HepG2 (cell line): ENCODE results near the gene C1orf35. TPM values are rescaled to one million over a fixed set of nuclear protein-coding genes. Genes with fewer than 3 reads are reported as not detected.

Experiments
- FOXK1 ChIP-seq: sonication (generic); formaldehyde crosslinking; IDR thresholded peaks from 2 replicates; pipeline ENCODE4 v1.4.0; 2020; ENCODE audit warnings: low read depth, missing genetic modification reagents, borderline replicate concordance
- HNRNPUL1 ChIP-seq: fragments of 200-400 bp; formaldehyde crosslinking; IDR thresholded peaks from 2 replicates; pipeline ENCODE4 v1.6.1; 2017; ENCODE audit warnings: low read depth, mild to moderate bottlenecking, low read length, moderate library complexity
- IRX3 ChIP-seq: sonication (generic); formaldehyde crosslinking; IDR thresholded peaks from 2 replicates; pipeline ENCODE4 v1.8.1; 2023; ENCODE audit warnings: mild to moderate bottlenecking, low read depth, missing genetic modification reagents, borderline replicate concordance
- PHF20 ChIP-seq: sonication (generic); formaldehyde crosslinking; IDR thresholded peaks from 2 replicates; pipeline ENCODE4 v1.5.0; 2020; ENCODE audit warnings: mild to moderate bottlenecking, missing genetic modification reagents
- TP53 ChIP-seq: sonication (generic); formaldehyde crosslinking; conservative IDR thresholded peaks from 2 replicates; pipeline ENCODE4 v1.4.0; 2020; ENCODE audit warnings: missing genetic modification reagents
- ZC3H13 ChIP-seq: sonication (generic); formaldehyde crosslinking; IDR thresholded peaks from 2 replicates; pipeline ENCODE4 v1.8.1; 2023; ENCODE audit warnings: mild to moderate bottlenecking, missing genetic modification reagents, moderate library complexity
- ZNF121 ChIP-seq: sonication (generic); formaldehyde crosslinking; IDR thresholded peaks from 2 replicates; pipeline ENCODE4 v1.5.0; 2020; ENCODE audit warnings: mild to moderate bottlenecking, missing genetic modification reagents
- ZNF292 ChIP-seq: sonication (generic); formaldehyde crosslinking; IDR thresholded peaks from 2 replicates; pipeline ENCODE4 v1.8.1; 2022; ENCODE audit warnings: mild to moderate bottlenecking, low read depth, missing genetic modification reagents, borderline replicate concordance
- ZNF569 ChIP-seq: sonication (generic); formaldehyde crosslinking; IDR thresholded peaks from 2 replicates; pipeline ENCODE4 v1.5.0; 2020; ENCODE audit warnings: mild to moderate bottlenecking, missing genetic modification reagents, moderate library complexity, borderline replicate concordance
- ZNF773 ChIP-seq: sonication (generic); formaldehyde crosslinking; IDR thresholded peaks from 2 replicates; pipeline ENCODE4 v1.4.0; 2020; ENCODE audit warnings: missing genetic modification reagents, borderline replicate concordance
- ZSCAN29 ChIP-seq: sonication (generic); formaldehyde crosslinking; conservative IDR thresholded peaks from 2 replicates; pipeline ENCODE4 v1.4.0; 2020; ENCODE audit warnings: mild to moderate bottlenecking, missing genetic modification reagents
- polyA plus RNA-seq, 8 experiments: library from polyadenylated mRNA; depleted of rRNA in 3 of 8; stranded (reverse) in 7 of 8; unstranded in 1 of 8; fragments of >200 nt; fragmentation: Illumina TruSeq in 4 of 8; extraction: Trizol in 4 of 8; gene quantifications; 2 replicates each; pipeline versions ENCODE4 v1.2.1 to v1.2.3, GENCODE V29; 2011 to 2016; ENCODE audit warnings: low read depth in 4 of 8, missing spikeins in 1 of 8, mixed read lengths in 1 of 8; ENCODE audit not compliant: insufficient read depth in 1 of 8
- total RNA-seq, 5 experiments: library from RNA; depleted of rRNA; stranded (reverse); fragments of >200 nt; fragmentation: Illumina TruSeq; extraction: Trizol; gene quantifications; 2 replicates each; pipeline ENCODE4 v1.2.3, GENCODE V29; 2016; ENCODE audit warnings: low read depth in 1 of 5
- TF ChIP-seq, protein P1 (sequence below): sonication (generic); formaldehyde crosslinking; conservative IDR thresholded peaks from 2 replicates; pipeline ENCODE4 v1.4.0; 2020; ENCODE audit warnings: missing genetic modification reagents
- TF ChIP-seq, protein P2 (sequence below): sonication (generic); formaldehyde crosslinking; IDR thresholded peaks from 2 replicates; pipeline ENCODE4 v1.5.0; 2020; ENCODE audit warnings: missing genetic modification reagents, mild to moderate bottlenecking, borderline replicate concordance
- TF ChIP-seq, protein P3 (sequence below): IDR thresholded peaks from 2 replicates; pipeline ENCODE4 v1.6.1; 2018; ENCODE audit warnings: missing genetic modification reagents
- TF ChIP-seq, protein P4 (sequence below), 2 experiments: sonication (generic) in 1 of 2; formaldehyde crosslinking in 1 of 2; IDR thresholded peaks; 2 replicates each; pipeline versions ENCODE4 v1.4.0 to v1.6.1; 2016 to 2020; ENCODE audit warnings: borderline replicate concordance in 1 of 2, low read depth in 1 of 2, mild to moderate bottlenecking in 1 of 2, missing genetic modification reagents in 1 of 2

The C1orf35 gene
- total and polyA plus RNA-seq, 2 of the 13 experiments (the other 11 are each of a cell fraction or from before 2014, with no cell fraction given), result 8.1 to 19.3 TPM

DNA sequence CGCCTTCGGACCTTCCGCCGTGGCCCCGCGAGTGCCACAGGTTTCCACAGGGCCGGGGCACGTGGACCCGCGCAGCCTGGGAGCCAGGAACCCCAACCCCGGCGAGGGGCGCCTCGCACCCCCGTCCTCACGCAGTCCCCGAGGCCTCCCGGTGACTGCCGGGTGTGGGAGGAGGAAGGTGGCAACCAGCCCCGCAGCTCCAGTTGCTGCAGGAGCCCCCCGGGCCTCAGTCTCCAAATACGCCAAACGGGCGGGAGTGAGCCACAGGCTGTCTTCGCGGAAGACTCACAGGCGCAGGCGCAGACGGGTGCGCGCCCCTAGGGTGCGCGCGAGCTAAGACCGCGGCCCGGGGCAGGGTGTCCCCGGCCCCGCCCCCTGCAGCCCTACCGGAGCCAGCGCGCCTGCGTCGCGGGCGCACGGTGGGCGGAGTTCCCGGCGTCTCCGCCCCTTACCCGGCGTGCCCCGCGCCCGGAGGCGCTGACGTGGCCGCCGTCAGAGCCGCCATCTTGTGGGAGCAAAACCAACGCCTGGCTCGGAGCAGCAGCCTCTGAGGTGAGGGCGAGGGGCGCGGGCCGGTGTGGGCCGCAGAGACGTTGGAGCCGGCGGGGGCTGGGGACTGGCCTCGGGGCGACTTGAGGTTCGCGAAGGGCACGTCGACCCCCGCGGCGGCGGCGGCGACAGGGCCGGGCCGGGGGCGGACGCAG, 20.8 kb downstream of the C1orf35 start, which contains the start of gene ARF1 (continued):
- TF ChIP-seq ZNF292 (CRISPR knock-in tag) (no peak), TP53 (CRISPR knock-in tag) (no peak), FOXK1 (no peak), HNRNPUL1 (no peak), ZNF773 (no peak), ZNF569 (no peak), PHF20 (CRISPR knock-in tag) (peak; percentile 65), ZSCAN29 (CRISPR knock-in tag) (no peak), ZC3H13 (CRISPR knock-in tag) (peak; percentile 94), IRX3 (CRISPR knock-in tag) (peak; percentile 78; the same call in 1 of the 2 replicates), ZNF121 (CRISPR knock-in tag) (no peak)
- TF ChIP-seq, protein P1, sequence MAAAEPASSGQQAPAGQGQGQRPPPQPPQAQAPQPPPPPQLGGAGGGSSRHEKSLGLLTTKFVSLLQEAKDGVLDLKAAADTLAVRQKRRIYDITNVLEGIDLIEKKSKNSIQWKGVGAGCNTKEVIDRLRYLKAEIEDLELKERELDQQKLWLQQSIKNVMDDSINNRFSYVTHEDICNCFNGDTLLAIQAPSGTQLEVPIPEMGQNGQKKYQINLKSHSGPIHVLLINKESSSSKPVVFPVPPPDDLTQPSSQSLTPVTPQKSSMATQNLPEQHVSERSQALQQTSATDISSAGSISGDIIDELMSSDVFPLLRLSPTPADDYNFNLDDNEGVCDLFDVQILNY (CRISPR knock-in tag), result 0 out of 2 replicates have a peak, but pooled peaks have one; percentile 22
- TF ChIP-seq, protein P2, sequence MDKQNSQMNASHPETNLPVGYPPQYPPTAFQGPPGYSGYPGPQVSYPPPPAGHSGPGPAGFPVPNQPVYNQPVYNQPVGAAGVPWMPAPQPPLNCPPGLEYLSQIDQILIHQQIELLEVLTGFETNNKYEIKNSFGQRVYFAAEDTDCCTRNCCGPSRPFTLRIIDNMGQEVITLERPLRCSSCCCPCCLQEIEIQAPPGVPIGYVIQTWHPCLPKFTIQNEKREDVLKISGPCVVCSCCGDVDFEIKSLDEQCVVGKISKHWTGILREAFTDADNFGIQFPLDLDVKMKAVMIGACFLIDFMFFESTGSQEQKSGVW (CRISPR knock-in tag), result no peak
- TF ChIP-seq, protein P3, sequence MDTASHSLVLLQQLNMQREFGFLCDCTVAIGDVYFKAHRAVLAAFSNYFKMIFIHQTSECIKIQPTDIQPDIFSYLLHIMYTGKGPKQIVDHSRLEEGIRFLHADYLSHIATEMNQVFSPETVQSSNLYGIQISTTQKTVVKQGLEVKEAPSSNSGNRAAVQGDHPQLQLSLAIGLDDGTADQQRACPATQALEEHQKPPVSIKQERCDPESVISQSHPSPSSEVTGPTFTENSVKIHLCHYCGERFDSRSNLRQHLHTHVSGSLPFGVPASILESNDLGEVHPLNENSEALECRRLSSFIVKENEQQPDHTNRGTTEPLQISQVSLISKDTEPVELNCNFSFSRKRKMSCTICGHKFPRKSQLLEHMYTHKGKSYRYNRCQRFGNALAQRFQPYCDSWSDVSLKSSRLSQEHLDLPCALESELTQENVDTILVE, result 0 out of 2 replicates have a peak, but pooled peaks have one; percentile 21
- TF ChIP-seq, protein P4, sequence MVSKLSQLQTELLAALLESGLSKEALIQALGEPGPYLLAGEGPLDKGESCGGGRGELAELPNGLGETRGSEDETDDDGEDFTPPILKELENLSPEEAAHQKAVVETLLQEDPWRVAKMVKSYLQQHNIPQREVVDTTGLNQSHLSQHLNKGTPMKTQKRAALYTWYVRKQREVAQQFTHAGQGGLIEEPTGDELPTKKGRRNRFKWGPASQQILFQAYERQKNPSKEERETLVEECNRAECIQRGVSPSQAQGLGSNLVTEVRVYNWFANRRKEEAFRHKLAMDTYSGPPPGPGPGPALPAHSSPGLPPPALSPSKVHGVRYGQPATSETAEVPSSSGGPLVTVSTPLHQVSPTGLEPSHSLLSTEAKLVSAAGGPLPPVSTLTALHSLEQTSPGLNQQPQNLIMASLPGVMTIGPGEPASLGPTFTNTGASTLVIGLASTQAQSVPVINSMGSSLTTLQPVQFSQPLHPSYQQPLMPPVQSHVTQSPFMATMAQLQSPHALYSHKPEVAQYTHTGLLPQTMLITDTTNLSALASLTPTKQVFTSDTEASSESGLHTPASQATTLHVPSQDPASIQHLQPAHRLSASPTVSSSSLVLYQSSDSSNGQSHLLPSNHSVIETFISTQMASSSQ (IDR thresholded peaks at IDR 0.05; ENCODE audit: low read depth), result no peak
- TF ChIP-seq, protein P4 (CRISPR knock-in tag; IDR thresholded peaks at IDR 0.05; ENCODE audit: borderline replicate concordance), result no peak
